Mesendoderm (in vitro differentiated cells): ENCODE measurements around the gene DLD.
"Not testable (repeated sequence)": the region's sequence is repeated elsewhere in the genome, so short reads cannot be mapped to it uniquely, and the experiment has no call there.

ENCODE experiments used
- DNase-seq: peaks from one replicate; pipeline ENCODE4 v3.0.0; 2013
- H2AK5ac ChIP-seq: 2 replicates; pipeline ENCODE4 v1.6.1; 2013; ENCODE audit warnings: low read length, inconsistent platforms
- H2BK120ac ChIP-seq: 2 replicates; pipeline ENCODE4 v1.6.1; 2013; ENCODE audit warnings: low read depth, mild to moderate bottlenecking, low read length, moderate library complexity, mixed read lengths
- H2BK15ac ChIP-seq: replicated peaks from 2 replicates; pipeline ENCODE4 v1.6.1; 2013; ENCODE audit warnings: low read depth, mild to moderate bottlenecking, moderate library complexity
- H2BK5ac ChIP-seq: 2 replicates; pipeline ENCODE4 v1.6.1; 2013; ENCODE audit warnings: low read length, inconsistent platforms
- H3K18ac ChIP-seq: 2 replicates; pipeline ENCODE4 v1.6.1; 2013; ENCODE audit warnings: mild to moderate bottlenecking, low read length, mixed read lengths
- H3K23ac ChIP-seq: one replicate; pipeline ENCODE4 v1.6.1; 2013; ENCODE audit warnings: low read length
- H3K27ac ChIP-seq: 2 replicates; pipeline ENCODE4 v1.5.1; 2013; ENCODE audit warnings: low read depth, mild to moderate bottlenecking, inconsistent platforms, low read length, moderate library complexity
- H3K27me3 ChIP-seq: 2 replicates; pipeline ENCODE4 v1.6.1; 2013; ENCODE audit warnings: low read length, control low read depth, mild to moderate bottlenecking, inconsistent platforms; ENCODE audit not compliant: insufficient read depth, poor library complexity
- H3K36me3 ChIP-seq: 2 replicates; pipeline ENCODE4 v1.6.1; 2013; ENCODE audit warnings: low read length, inconsistent platforms; ENCODE audit not compliant: control insufficient read depth, insufficient read depth
- H3K4ac ChIP-seq: one replicate; pipeline ENCODE4 v1.6.1; 2013; ENCODE audit warnings: low read depth, mild to moderate bottlenecking, low read length, moderate library complexity
- H3K4me1 ChIP-seq: 2 replicates; pipeline ENCODE4 v1.6.1; 2013; ENCODE audit warnings: low read depth, low read length, inconsistent platforms; ENCODE audit not compliant: control insufficient read depth
- H3K4me2 ChIP-seq: 2 replicates; pipeline ENCODE4 v1.6.1; 2013; ENCODE audit warnings: low read length
- H3K4me3 ChIP-seq: 2 replicates; pipeline ENCODE4 v1.5.1; 2013; ENCODE audit warnings: mild to moderate bottlenecking, low read length
- H3K56ac ChIP-seq: one replicate; pipeline ENCODE4 v1.6.1; 2013; ENCODE audit warnings: low read length
- H3K79me1 ChIP-seq: 2 replicates; pipeline ENCODE4 v1.6.1; 2013; ENCODE audit warnings: low read length, inconsistent platforms
- H3K79me2 ChIP-seq: 2 replicates; pipeline ENCODE4 v1.6.1; 2013; ENCODE audit warnings: mild to moderate bottlenecking, low read length; ENCODE audit not compliant: control insufficient read depth, insufficient read depth
- H3K9ac ChIP-seq: 2 replicates; pipeline ENCODE4 v1.6.1; 2013; ENCODE audit warnings: low read length, inconsistent platforms
- H4K5ac ChIP-seq: one replicate; pipeline ENCODE4 v1.6.1; 2013; ENCODE audit warnings: low read length
- H4K8ac ChIP-seq: one replicate; pipeline ENCODE4 v1.6.1; 2013; ENCODE audit warnings: low read depth, mild to moderate bottlenecking, control low read depth, low read length, moderate library complexity
- WGBS: extraction: QIAGEN DNeasy Blood & Tissue Kit; methylation state at CpG from one replicate; pipeline ENCODE4 v1.1.7; 2013; ENCODE audit warnings: low lambda C conversion rate, missing lambda C conversion rate; ENCODE audit not compliant: insufficient coverage; ENCODE audit errors: extremely low coverage; 5-methylcytosine and 5-hydroxymethylcytosine counted together

The DLD gene

DNA sequence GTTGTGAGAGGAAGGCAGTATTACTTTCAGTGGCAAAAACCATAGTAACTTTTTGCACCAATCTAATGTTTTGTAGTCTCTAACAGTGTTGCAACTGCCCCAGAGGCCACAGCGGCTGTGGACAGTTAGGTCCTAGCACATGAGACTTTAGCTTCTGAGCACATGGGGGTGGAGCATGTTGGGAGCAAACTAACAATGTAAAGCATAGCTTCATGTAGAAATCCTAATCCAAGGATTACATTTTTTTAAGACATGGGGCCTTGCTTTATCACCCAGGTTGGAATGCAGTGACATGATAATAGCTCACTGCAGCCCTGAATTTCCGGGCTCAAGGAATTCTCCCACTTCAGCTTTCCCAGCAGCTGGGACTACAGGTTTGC is 62.9 kb downstream of the DLD start:
- Histone ChIP-seq H2BK5ac (no peak overlapping the region), H3K4ac (no peak overlapping the region), H3K56ac (no peak overlapping the region), H3K9ac (no peak overlapping the region), H2AK5ac (no peak overlapping the region), H3K4me1 (peaks cover 5% of the 10 kb centered on the region), H3K27me3 (no peaks in the 10 kb centered on the region), H3K36me3 (peaks cover 3% of the 10 kb centered on the region), H3K4me3 (no peak overlapping the region), H2BK15ac (no peak overlapping the region), H3K23ac (no peak overlapping the region), H2BK120ac (no peak overlapping the region), H3K4me2 (no peak overlapping the region), H3K79me2 (no peaks in the 10 kb centered on the region), H3K18ac (no peak overlapping the region), H4K8ac (no peak overlapping the region), H4K5ac (no peak overlapping the region), H3K79me1 (no peaks in the 10 kb centered on the region), H3K27ac (no peak overlapping the region)
- WGBS, result no CpG with 5 or more reads among the region's 2 CpGs
- DNase-seq, result no peak

DNA sequence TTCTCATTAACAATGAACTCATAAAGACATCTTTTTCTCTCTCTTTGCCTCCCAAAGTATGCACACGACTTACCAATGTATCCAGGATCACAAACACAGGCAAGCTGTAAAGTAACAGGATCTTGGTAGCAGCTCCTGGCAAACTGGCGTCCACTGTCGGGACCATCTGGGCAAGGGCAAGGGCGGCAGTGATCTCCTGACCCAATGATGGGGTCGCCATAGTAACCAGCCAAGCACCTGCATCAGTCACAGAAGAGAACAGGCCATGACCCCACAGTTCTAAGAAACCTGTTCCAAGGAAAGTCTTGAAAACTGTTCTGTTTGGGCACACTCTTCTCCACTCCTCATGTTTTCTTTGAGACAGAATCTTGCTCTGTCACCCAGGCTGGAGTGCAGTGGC is 64.4 kb downstream of the DLD start:
- H4K5ac ChIP-seq, result no peak overlapping the region
- H3K4me3 ChIP-seq, result no peak overlapping the region
- no CpG with 5 or more reads among the region's 5 CpGs for WGBS
- no peaks in the 10 kb centered on the region for H3K79me1 ChIP-seq
- no peaks in the 10 kb centered on the region for H3K27me3 ChIP-seq
- H4K8ac ChIP-seq, result no peak overlapping the region
- no peak overlapping the region for H3K27ac ChIP-seq
- no peak overlapping the region for H3K4me2 ChIP-seq
- H3K18ac ChIP-seq, result no peak overlapping the region
- no peak overlapping the region for H2BK120ac ChIP-seq
- DNase-seq, result no peak
- H3K79me2 ChIP-seq, result no peaks in the 10 kb centered on the region
- peaks cover 5% of the 10 kb centered on the region for H3K4me1 ChIP-seq
- no peak overlapping the region for H3K56ac ChIP-seq
- no peak overlapping the region for H3K23ac ChIP-seq
- H3K36me3 ChIP-seq, result peaks cover 3% of the 10 kb centered on the region
- no peak overlapping the region for H3K4ac ChIP-seq
- no peak overlapping the region for H2BK5ac ChIP-seq
- no peak overlapping the region for H3K9ac ChIP-seq
- H2AK5ac ChIP-seq, result no peak overlapping the region
- no peak overlapping the region for H2BK15ac ChIP-seq

GRCh38 chr7:107956950-107957349 is 66.0 kb downstream of the DLD start:
- not testable (repeated sequence) for H3K9ac ChIP-seq, H3K79me1 ChIP-seq, H3K18ac ChIP-seq, H3K79me2 ChIP-seq, H3K4me2 ChIP-seq, H3K23ac ChIP-seq, H2AK5ac ChIP-seq, H3K56ac ChIP-seq, H3K36me3 ChIP-seq, H4K5ac ChIP-seq, H3K4me3 ChIP-seq, H3K27me3 ChIP-seq, H3K4me1 ChIP-seq, H4K8ac ChIP-seq, H3K27ac ChIP-seq, H2BK15ac ChIP-seq, DNase-seq, H2BK120ac ChIP-seq, H3K4ac ChIP-seq, H2BK5ac ChIP-seq
- WGBS, result no CpG with 5 or more reads among the region's 4 CpGs

DNA sequence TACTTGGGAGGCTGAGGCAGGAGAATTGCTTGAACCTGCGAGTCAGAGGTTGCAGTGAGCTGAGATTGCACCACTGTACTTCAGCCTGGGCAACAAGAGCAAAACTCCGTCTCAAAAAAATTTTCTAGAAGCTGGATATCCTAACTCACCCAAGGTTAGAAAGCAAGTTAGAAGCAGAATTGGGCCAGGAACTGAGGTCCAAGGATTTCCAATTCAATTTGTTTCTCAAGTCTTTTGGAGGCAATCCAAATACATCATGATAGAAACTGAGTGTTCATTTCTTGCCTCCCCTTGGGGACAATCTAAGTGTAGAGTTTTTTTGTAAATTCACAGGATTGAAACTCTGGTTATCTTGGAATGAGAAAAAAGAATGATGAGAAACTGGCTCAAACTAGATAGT is 66.5 kb downstream of the DLD start:
- Histone ChIP-seq H3K4me1 (peaks cover 2% of the 10 kb centered on the region), H3K4me2 (no peak overlapping the region), H2BK15ac (no peak overlapping the region), H4K8ac (no peak overlapping the region), H3K56ac (no peak overlapping the region), H3K79me2 (no peaks in the 10 kb centered on the region), H3K27ac (no peak overlapping the region), H3K79me1 (no peaks in the 10 kb centered on the region), H2AK5ac (no peak overlapping the region), H4K5ac (no peak overlapping the region), H3K27me3 (no peaks in the 10 kb centered on the region), H3K18ac (no peak overlapping the region), H3K36me3 (peaks cover 4% of the 10 kb centered on the region), H2BK120ac (no peak overlapping the region), H3K23ac (no peak overlapping the region), H2BK5ac (no peak overlapping the region), H3K9ac (no peak overlapping the region), H3K4me3 (no peak overlapping the region), H3K4ac (no peak overlapping the region)
- no CpG with 5 or more reads among the region's 2 CpGs for WGBS
- DNase-seq, result no peak

GRCh38 chr7:107958764-107959526 is 68.0 kb downstream of the DLD start:
- Histone ChIP-seq H2AK5ac (no peak overlapping the region), H3K56ac (no peak overlapping the region), H2BK120ac (no peak overlapping the region), H3K27ac (no peak overlapping the region), H3K4me3 (no peak overlapping the region), H3K4ac (no peak overlapping the region), H3K36me3 (peaks cover 3% of the 10 kb centered on the region), H3K18ac (no peak overlapping the region), H3K23ac (no peak overlapping the region), H2BK5ac (no peak overlapping the region), H3K4me1 (no peaks in the 10 kb centered on the region), H3K79me2 (no peaks in the 10 kb centered on the region), H4K5ac (no peak overlapping the region), H3K79me1 (no peaks in the 10 kb centered on the region), H3K27me3 (no peaks in the 10 kb centered on the region), H2BK15ac (no peak overlapping the region), H3K4me2 (no peak overlapping the region), H4K8ac (no peak overlapping the region), H3K9ac (no peak overlapping the region)
- DNase-seq, result no peak
- WGBS, result no CpG with 5 or more reads among the region's 14 CpGs

GRCh38 chr7:107959527-107959898 is 68.5 kb downstream of the DLD start:
- Histone ChIP-seq H3K4me2 (no peak overlapping the region), H3K23ac (no peak overlapping the region), H2BK15ac (no peak overlapping the region), H3K4me1 (no peaks in the 10 kb centered on the region), H2BK120ac (no peak overlapping the region), H3K79me1 (no peaks in the 10 kb centered on the region), H3K9ac (no peak overlapping the region), H3K79me2 (no peaks in the 10 kb centered on the region), H3K4ac (no peak overlapping the region), H4K5ac (no peak overlapping the region), H3K27me3 (no peaks in the 10 kb centered on the region), H3K36me3 (peaks cover 3% of the 10 kb centered on the region), H2AK5ac (no peak overlapping the region), H4K8ac (no peak overlapping the region), H3K27ac (no peak overlapping the region), H3K56ac (no peak overlapping the region), H3K4me3 (no peak overlapping the region), H3K18ac (no peak overlapping the region), H2BK5ac (no peak overlapping the region)
- WGBS, result no CpG with 5 or more reads among the region's 10 CpGs
- no peak for DNase-seq
